ENCODE results near the gene SGCA.

- TF ChIP-seq ELF1 (CRISPR knock-in tag; IDR thresholded peaks at IDR 0.05) (no peak), EP300 (IDR thresholded peaks at IDR 0.05; ENCODE audit: low read depth in 2 of 2, low read length in 2 of 2) (no peak), EP300 (CRISPR knock-in tag; IDR thresholded peaks at IDR 0.05; ENCODE audit: borderline replicate concordance) (no peak), STAG1 (CRISPR knock-in tag; IDR thresholded peaks at IDR 0.05) (no peak)
- TF ChIP-seq, protein P1, sequence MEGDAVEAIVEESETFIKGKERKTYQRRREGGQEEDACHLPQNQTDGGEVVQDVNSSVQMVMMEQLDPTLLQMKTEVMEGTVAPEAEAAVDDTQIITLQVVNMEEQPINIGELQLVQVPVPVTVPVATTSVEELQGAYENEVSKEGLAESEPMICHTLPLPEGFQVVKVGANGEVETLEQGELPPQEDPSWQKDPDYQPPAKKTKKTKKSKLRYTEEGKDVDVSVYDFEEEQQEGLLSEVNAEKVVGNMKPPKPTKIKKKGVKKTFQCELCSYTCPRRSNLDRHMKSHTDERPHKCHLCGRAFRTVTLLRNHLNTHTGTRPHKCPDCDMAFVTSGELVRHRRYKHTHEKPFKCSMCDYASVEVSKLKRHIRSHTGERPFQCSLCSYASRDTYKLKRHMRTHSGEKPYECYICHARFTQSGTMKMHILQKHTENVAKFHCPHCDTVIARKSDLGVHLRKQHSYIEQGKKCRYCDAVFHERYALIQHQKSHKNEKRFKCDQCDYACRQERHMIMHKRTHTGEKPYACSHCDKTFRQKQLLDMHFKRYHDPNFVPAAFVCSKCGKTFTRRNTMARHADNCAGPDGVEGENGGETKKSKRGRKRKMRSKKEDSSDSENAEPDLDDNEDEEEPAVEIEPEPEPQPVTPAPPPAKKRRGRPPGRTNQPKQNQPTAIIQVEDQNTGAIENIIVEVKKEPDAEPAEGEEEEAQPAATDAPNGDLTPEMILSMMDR (CRISPR knock-in tag; IDR thresholded peaks at IDR 0.05): no peak
Observed at GRCh38 chr17:50181144-50181543, 15.3 kb downstream of the SGCA start.
